Measurements from ENCODE around the gene PSMG4.

Gene PSMG4

GRCh38 chr6:3290149-3290930 lies 31.6 kb downstream of the PSMG4 start:
- DNase-seq (ENCODE audit: low read depth, low spot score): no peak

- no peak for DNase-seq (ENCODE audit: low read depth, low spot score)
Observed at GRCh38 chr6:3290931-3291211, 32.1 kb downstream of the PSMG4 start.

GRCh38 chr6:3291346-3291745 lies 32.6 kb downstream of the PSMG4 start:
- DNase-seq (ENCODE audit: low read depth, low spot score): no peak

- DNase-seq (ENCODE audit: low read depth, low spot score): no peak
Observed at GRCh38 chr6:3291987-3292386, 33.2 kb downstream of the PSMG4 start.

GRCh38 chr6:3292431-3293197 lies 33.9 kb downstream of the PSMG4 start:
- DNase-seq (ENCODE audit: low read depth, low spot score): no peak

GRCh38 chr6:3293271-3294155 lies 34.8 kb downstream of the PSMG4 start:
- no peak for DNase-seq (ENCODE audit: low read depth, low spot score)

- DNase-seq (ENCODE audit: low read depth, low spot score): no peak
Observed at GRCh38 chr6:3294396-3294795, 35.6 kb downstream of the PSMG4 start.

- DNase-seq (ENCODE audit: low read depth, low spot score): no peak
Observed at GRCh38 chr6:3294921-3295871, 36.4 kb downstream of the PSMG4 start.

- DNase-seq (ENCODE audit: low read depth, low spot score): no peak
Observed at GRCh38 chr6:3296078-3296477, 37.3 kb downstream of the PSMG4 start.

- DNase-seq (ENCODE audit: low read depth, low spot score): no peak
Observed at GRCh38 chr6:3296537-3296936, 37.8 kb downstream of the PSMG4 start.

- no peak for DNase-seq (ENCODE audit: low read depth, low spot score)
Observed at GRCh38 chr6:3297006-3297405, 38.3 kb downstream of the PSMG4 start.

- DNase-seq (ENCODE audit: low read depth, low spot score): no peak
Observed at GRCh38 chr6:3297909-3298308, 39.2 kb downstream of the PSMG4 start.

- DNase-seq (ENCODE audit: low read depth, low spot score): no peak
Observed at GRCh38 chr6:3299221-3299620, 40.5 kb downstream of the PSMG4 start.

GRCh38 chr6:3301506-3301905 lies 42.8 kb downstream of the PSMG4 start:
- DNase-seq (ENCODE audit: low read depth, low spot score): no peak

- DNase-seq (ENCODE audit: low read depth, low spot score): no peak
Observed at GRCh38 chr6:3303795-3304411, 45.2 kb downstream of the PSMG4 start.

- no peak for DNase-seq (ENCODE audit: low read depth, low spot score)
Observed at GRCh38 chr6:3304500-3305215, 45.9 kb downstream of the PSMG4 start.

GRCh38 chr6:3305216-3305565 lies 46.4 kb downstream of the PSMG4 start:
- DNase-seq (ENCODE audit: low read depth, low spot score): no peak

- DNase-seq (ENCODE audit: low read depth, low spot score): no peak
Observed at GRCh38 chr6:3305831-3306230, 47.1 kb downstream of the PSMG4 start.

- DNase-seq (ENCODE audit: low read depth, low spot score): no peak
Observed at GRCh38 chr6:3306848-3307247, 48.1 kb downstream of the PSMG4 start.

- no peak for DNase-seq (ENCODE audit: low read depth, low spot score)
Observed at GRCh38 chr6:3307436-3307835, 48.7 kb downstream of the PSMG4 start.
